ENCODE results near the gene COL6A1. TPM values are rescaled to one million over a fixed set of nuclear protein-coding genes. Genes with fewer than 3 reads are reported as not detected.

The COL6A1 gene
- polyA plus RNA-seq, 1 of the 3 experiments (the other 2 are of a cell fraction): 107 TPM

DNA sequence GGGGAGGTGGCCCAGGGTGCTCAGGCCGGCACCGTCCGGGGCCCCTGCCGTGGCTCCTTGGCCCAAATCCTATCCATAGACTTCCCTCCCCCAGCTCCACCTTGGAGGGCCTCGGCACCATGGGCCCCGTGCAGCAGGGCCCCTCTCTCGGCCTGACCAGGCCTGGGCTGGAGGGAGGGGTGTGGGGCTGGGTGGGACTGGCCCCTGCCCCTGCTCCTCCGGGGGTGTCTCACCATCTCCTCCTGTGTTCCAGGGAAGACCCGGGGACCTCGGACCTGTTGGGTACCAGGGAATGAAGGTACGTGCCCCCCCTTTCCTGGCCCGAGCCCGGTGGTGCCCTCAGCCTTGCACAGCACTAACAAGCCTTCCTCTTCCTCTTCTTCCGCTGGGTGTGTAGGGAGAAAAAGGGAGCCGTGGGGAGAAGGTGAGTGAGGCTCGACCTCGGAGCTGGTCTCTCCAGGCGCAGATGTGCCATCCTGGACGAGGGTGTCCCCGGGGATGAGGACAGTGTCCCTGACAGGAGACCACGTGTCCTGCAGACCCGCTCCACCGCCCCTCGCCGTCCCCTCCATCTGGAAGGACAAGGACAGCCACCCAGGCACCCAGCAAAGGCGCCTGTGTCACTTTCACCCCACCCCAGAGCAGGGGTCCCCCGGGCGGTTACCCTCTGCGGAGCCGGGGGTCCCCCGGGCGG is 7.9 kb downstream of the COL6A1 start:
- ChIA-PET POLR2A (no interaction called here), CTCF (no interaction called here)
- no peak overlapping the region for H3K27ac ChIP-seq (ENCODE audit: low read depth in 2 of 2, low read length in 1 of 2)
- H3K4me1 ChIP-seq (ENCODE audit: control insufficient read depth in 1 of 2, insufficient read depth in 2 of 2, low read depth in 1 of 2, low read length in 1 of 2): no peaks in the 10 kb centered on the region
- peaks cover 4 to 36% of the 10 kb centered on the region in 2 experiments for H3K36me3 ChIP-seq (replicated peaks in 1 of 2; ENCODE audit: control insufficient read depth in 1 of 2, insufficient read depth in 2 of 2, low read length in 1 of 2)
- H3K9ac ChIP-seq: no peak overlapping the region
- no peaks in the 10 kb centered on the region for H3K9me2 ChIP-seq
- H4K20me1 ChIP-seq (ENCODE audit: insufficient read depth): no peaks in the 10 kb centered on the region
- H3K27me3 ChIP-seq (ENCODE audit: insufficient read depth): no peaks in the 10 kb centered on the region
- H3F3A ChIP-seq (replicated peaks; ENCODE audit: insufficient read depth): no peaks in the 10 kb centered on the region
- H3K9me3 ChIP-seq: no peaks in the 10 kb centered on the region
- H3K79me2 ChIP-seq (ENCODE audit: insufficient read depth): no peaks in the 10 kb centered on the region
- no peak overlapping the region for H3K4me2 ChIP-seq
- no peak for DNase-seq
- H2AFZ ChIP-seq (ENCODE audit: low read depth): no peak overlapping the region
- H3K4me3 ChIP-seq (ENCODE audit: low read depth in 2 of 2, low read length in 1 of 2): no peak overlapping the region
- no peak for TF ChIP-seq MEF2A (IDR thresholded peaks at IDR 0.05; ENCODE audit: borderline replicate concordance, low read depth)
- no peak for TF ChIP-seq POLR2AphosphoS5 (IDR thresholded peaks at IDR 0.05; ENCODE audit: low read depth, low read length)
- TF ChIP-seq TEAD4 (IDR thresholded peaks at IDR 0.05; ENCODE audit: borderline replicate concordance, insufficient read depth): no peak
- TF ChIP-seq MXI1 (IDR thresholded peaks at IDR 0.05; ENCODE audit: low read depth, low read length): no peak
- TF ChIP-seq CHD2 (IDR thresholded peaks at IDR 0.05; ENCODE audit: low read length, partially characterized antibody): no peak
- no peak for TF ChIP-seq RAD21 (IDR thresholded peaks at IDR 0.05; ENCODE audit: low read length)
- TF ChIP-seq, protein P1, sequence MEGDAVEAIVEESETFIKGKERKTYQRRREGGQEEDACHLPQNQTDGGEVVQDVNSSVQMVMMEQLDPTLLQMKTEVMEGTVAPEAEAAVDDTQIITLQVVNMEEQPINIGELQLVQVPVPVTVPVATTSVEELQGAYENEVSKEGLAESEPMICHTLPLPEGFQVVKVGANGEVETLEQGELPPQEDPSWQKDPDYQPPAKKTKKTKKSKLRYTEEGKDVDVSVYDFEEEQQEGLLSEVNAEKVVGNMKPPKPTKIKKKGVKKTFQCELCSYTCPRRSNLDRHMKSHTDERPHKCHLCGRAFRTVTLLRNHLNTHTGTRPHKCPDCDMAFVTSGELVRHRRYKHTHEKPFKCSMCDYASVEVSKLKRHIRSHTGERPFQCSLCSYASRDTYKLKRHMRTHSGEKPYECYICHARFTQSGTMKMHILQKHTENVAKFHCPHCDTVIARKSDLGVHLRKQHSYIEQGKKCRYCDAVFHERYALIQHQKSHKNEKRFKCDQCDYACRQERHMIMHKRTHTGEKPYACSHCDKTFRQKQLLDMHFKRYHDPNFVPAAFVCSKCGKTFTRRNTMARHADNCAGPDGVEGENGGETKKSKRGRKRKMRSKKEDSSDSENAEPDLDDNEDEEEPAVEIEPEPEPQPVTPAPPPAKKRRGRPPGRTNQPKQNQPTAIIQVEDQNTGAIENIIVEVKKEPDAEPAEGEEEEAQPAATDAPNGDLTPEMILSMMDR (IDR thresholded peaks at IDR 0.05): no peak
- TF ChIP-seq JUND (IDR thresholded peaks at IDR 0.05): no peak
- no peak for TF ChIP-seq RFX5 (IDR thresholded peaks at IDR 0.05; ENCODE audit: low read length)
- no peak for TF ChIP-seq FOSL2 (IDR thresholded peaks at IDR 0.05; ENCODE audit: borderline replicate concordance, low read depth)
- no peak for TF ChIP-seq RCOR1 (IDR thresholded peaks at IDR 0.05; ENCODE audit: low read length)
- TF ChIP-seq GATA2 (CRISPR knock-in tag; IDR thresholded peaks at IDR 0.05): no peak
- TF ChIP-seq, protein P2, sequence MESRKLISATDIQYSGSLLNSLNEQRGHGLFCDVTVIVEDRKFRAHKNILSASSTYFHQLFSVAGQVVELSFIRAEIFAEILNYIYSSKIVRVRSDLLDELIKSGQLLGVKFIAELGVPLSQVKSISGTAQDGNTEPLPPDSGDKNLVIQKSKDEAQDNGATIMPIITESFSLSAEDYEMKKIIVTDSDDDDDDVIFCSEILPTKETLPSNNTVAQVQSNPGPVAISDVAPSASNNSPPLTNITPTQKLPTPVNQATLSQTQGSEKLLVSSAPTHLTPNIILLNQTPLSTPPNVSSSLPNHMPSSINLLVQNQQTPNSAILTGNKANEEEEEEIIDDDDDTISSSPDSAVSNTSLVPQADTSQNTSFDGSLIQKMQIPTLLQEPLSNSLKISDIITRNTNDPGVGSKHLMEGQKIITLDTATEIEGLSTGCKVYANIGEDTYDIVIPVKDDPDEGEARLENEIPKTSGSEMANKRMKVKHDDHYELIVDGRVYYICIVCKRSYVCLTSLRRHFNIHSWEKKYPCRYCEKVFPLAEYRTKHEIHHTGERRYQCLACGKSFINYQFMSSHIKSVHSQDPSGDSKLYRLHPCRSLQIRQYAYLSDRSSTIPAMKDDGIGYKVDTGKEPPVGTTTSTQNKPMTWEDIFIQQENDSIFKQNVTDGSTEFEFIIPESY (IDR thresholded peaks at IDR 0.05; ENCODE audit: borderline replicate concordance, low read depth): no peak
- TF ChIP-seq SMC3 (IDR thresholded peaks at IDR 0.05; ENCODE audit: low read depth, low read length): no peak
- no peak for TF ChIP-seq FOXM1 (IDR thresholded peaks at IDR 0.05; ENCODE audit: low read depth)
- no peak for TF ChIP-seq TCF12 (IDR thresholded peaks at IDR 0.05)
- TF ChIP-seq EZH2phosphoT487 (IDR thresholded peaks at IDR 0.05; ENCODE audit: borderline replicate concordance, low read depth): no peak
- 93% methylated on average over 18 of the region's 32 CpGs for WGBS (ENCODE audit: low lambda C conversion rate)
